ENCODE results near the gene BICRA. TPM values are rescaled to one million over a fixed set of nuclear protein-coding genes. Genes with fewer than 3 reads are reported as not detected.

BICRA gene
- total RNA-seq, 1 experiment from 2014 or later = 24.4 TPM

DNA sequence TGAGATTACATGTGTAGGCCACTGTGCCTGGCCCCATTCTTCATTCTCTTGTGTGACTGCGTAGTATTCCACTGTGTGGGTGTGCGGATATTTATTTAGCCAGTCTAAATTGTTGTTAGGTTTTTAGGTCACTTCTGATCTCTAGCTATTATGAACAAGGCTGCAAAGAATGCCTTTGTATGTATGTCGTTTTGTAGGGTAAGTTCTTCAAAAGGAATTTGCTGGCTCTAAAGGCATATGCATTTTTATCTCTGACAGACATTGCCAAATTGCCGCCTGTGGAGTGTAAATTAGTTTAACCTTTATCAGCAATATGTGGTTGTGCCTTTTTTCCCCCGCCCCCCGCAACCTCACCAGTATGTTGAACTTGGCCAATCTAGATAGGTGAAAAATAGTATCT lies 74.0 kb downstream of the BICRA start:
- Mint-ChIP-seq H3K27ac (ENCODE audit: unreplicated experiment) (no peak overlapping the region), H3K4me1 (ENCODE audit: low read depth, unreplicated experiment) (no peaks in the 10 kb centered on the region), H3K9me3 (ENCODE audit: low read depth, unreplicated experiment) (no peaks in the 10 kb centered on the region), H3K4me3 (ENCODE audit: low read depth, unreplicated experiment) (no peak overlapping the region), H3K27me3 (ENCODE audit: unreplicated experiment) (no peaks in the 10 kb centered on the region), H3K36me3 (ENCODE audit: insufficient read depth, unreplicated experiment) (peaks cover 17% of the 10 kb centered on the region)
- TF ChIP-seq, protein P1, sequence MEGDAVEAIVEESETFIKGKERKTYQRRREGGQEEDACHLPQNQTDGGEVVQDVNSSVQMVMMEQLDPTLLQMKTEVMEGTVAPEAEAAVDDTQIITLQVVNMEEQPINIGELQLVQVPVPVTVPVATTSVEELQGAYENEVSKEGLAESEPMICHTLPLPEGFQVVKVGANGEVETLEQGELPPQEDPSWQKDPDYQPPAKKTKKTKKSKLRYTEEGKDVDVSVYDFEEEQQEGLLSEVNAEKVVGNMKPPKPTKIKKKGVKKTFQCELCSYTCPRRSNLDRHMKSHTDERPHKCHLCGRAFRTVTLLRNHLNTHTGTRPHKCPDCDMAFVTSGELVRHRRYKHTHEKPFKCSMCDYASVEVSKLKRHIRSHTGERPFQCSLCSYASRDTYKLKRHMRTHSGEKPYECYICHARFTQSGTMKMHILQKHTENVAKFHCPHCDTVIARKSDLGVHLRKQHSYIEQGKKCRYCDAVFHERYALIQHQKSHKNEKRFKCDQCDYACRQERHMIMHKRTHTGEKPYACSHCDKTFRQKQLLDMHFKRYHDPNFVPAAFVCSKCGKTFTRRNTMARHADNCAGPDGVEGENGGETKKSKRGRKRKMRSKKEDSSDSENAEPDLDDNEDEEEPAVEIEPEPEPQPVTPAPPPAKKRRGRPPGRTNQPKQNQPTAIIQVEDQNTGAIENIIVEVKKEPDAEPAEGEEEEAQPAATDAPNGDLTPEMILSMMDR (IDR thresholded peaks at IDR 0.05; ENCODE audit: unreplicated experiment) = no peak
- intact Hi-C loops (cut with micrococcal nuclease; ENCODE audit: unreplicated experiment) = no loop called here
- CTCF ChIA-PET = no interaction called here
- no TSS peak for BruUV-seq (replicated peaks)
- DNase-seq = no peak

DNA sequence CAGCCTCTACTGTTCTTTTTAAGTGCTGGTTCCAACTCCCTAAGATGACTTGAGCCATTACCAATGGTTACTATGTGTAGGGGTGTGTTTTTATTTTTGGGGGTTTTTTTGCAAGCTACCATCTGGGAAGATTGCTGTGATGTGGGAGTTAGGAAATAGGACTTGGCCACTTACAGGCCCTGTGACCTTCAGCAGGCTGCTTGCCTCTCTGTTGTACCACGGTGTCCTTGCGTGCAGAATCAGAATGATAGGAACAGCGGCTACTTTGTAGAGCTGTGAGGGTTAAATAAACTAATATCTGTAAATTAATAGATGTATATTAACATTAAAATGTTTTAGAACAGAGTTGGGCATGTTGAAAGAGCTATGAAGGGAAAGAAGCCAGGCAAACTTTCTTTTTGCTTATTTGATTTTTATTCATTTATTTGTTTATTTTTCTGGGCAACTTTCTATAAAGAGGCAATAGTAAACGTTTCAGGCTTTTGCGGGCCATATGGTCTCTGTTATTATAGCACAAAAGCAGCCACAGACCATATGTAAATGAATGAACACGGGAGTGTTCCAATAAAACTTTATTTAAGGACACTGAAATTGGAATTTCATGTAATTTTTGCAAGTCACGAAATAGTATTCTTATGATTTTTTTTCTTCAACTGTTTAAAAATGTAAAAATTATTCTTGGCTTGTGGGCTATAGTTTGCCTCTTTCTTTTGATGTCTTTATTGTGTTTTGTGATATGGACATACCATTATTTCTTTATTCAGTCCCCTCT lies 77.9 kb downstream of the BICRA start:
- CTCF ChIA-PET = no interaction called here
- BruUV-seq (replicated peaks) = no TSS peak
- H3K36me3 Mint-ChIP-seq (ENCODE audit: insufficient read depth, unreplicated experiment) = peaks cover 13% of the 10 kb centered on the region

DNA sequence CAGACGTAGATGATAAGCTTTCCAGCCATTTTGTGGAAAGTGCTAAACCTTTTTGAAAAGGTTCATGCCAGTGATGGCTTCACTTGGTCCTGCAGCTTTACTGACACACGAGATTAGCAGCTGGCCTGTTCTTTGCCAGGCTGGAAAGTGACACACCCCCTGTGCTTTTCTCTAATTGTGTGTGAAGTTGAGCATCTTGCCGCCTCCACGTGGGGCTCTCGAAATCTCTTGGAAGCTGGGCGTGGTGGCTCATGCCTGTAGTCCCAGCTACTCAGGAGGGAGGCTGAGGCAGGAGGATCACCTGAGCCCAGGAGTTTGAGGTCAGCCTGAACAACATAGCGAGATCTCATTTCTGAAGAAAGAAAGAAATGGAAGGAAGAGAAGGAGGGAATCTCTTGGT lies 79.0 kb downstream of the BICRA start:
- no peaks in the 10 kb centered on the region for H3K4me1 Mint-ChIP-seq (ENCODE audit: low read depth, unreplicated experiment)
- no peaks in the 10 kb centered on the region for H3K9me3 Mint-ChIP-seq (ENCODE audit: low read depth, unreplicated experiment)
- TF ChIP-seq, protein P1 (IDR thresholded peaks at IDR 0.05; ENCODE audit: unreplicated experiment) = no peak
- H3K4me3 Mint-ChIP-seq (ENCODE audit: low read depth, unreplicated experiment) = no peak overlapping the region
- CTCF ChIA-PET = no interaction called here
- H3K36me3 Mint-ChIP-seq (ENCODE audit: insufficient read depth, unreplicated experiment) = peaks cover 17% of the 10 kb centered on the region
- intact Hi-C loops (cut with micrococcal nuclease; ENCODE audit: unreplicated experiment) = no loop called here
- no peak for DNase-seq
- BruUV-seq (replicated peaks) = no TSS peak
- H3K27ac Mint-ChIP-seq (ENCODE audit: unreplicated experiment) = no peak overlapping the region
- no peaks in the 10 kb centered on the region for H3K27me3 Mint-ChIP-seq (ENCODE audit: unreplicated experiment)

More for the DNA sequence above, 77.9 kb downstream of the BICRA start:
- H3K9me3 Mint-ChIP-seq (ENCODE audit: low read depth, unreplicated experiment) = no peaks in the 10 kb centered on the region
- DNase-seq = no peak
- H3K4me1 Mint-ChIP-seq (ENCODE audit: low read depth, unreplicated experiment) = no peaks in the 10 kb centered on the region
- H3K27me3 Mint-ChIP-seq (ENCODE audit: unreplicated experiment) = no peaks in the 10 kb centered on the region
- intact Hi-C loops (cut with micrococcal nuclease; ENCODE audit: unreplicated experiment) = no loop called here
- H3K4me3 Mint-ChIP-seq (ENCODE audit: low read depth, unreplicated experiment) = no peak overlapping the region
- H3K27ac Mint-ChIP-seq (ENCODE audit: unreplicated experiment) = no peak overlapping the region
- TF ChIP-seq, protein P1 (IDR thresholded peaks at IDR 0.05; ENCODE audit: unreplicated experiment) = no peak

- TF ChIP-seq, protein P1 (IDR thresholded peaks at IDR 0.05; ENCODE audit: unreplicated experiment) = no peak
- H3K4me3 Mint-ChIP-seq (ENCODE audit: low read depth, unreplicated experiment) = no peak overlapping the region
- DNase-seq = no peak
- peaks cover 15% of the 10 kb centered on the region for H3K36me3 Mint-ChIP-seq (ENCODE audit: insufficient read depth, unreplicated experiment)
- CTCF ChIA-PET = interaction anchor here (0.9 kb wide), 1 partner anchor 254 kb away, joined by 3 read pairs; no protein-coding TSS in a partner anchor
- intact Hi-C loops (cut with micrococcal nuclease; ENCODE audit: unreplicated experiment) = no loop called here
- H3K27me3 Mint-ChIP-seq (ENCODE audit: unreplicated experiment) = no peaks in the 10 kb centered on the region
- no peak overlapping the region for H3K27ac Mint-ChIP-seq (ENCODE audit: unreplicated experiment)
- H3K9me3 Mint-ChIP-seq (ENCODE audit: low read depth, unreplicated experiment) = no peaks in the 10 kb centered on the region
- no peaks in the 10 kb centered on the region for H3K4me1 Mint-ChIP-seq (ENCODE audit: low read depth, unreplicated experiment)
- no TSS peak for BruUV-seq (replicated peaks)
Measured at GRCh38 chr19:47691090-47691489, 82.2 kb downstream of the BICRA start.
